Endodermal cell (in vitro differentiated cells): ENCODE data around the gene R3HDM4. TPM values are rescaled to one million over a fixed set of nuclear protein-coding genes. Genes with fewer than 3 reads are reported as not detected.

Source experiments
- DNase-seq: peaks from one replicate; pipeline ENCODE4 v3.0.0-alpha.2; 2017
- H3K27ac ChIP-seq: 2 replicates; pipeline ENCODE4 v1.5.1; 2013; ENCODE audit warnings: mild to moderate bottlenecking, low read depth, low read length, moderate library complexity
- H3K27me3 ChIP-seq: 2 replicates; pipeline ENCODE4 v1.6.1; 2013; ENCODE audit warnings: mild to moderate bottlenecking, low read length, moderate library complexity; ENCODE audit not compliant: insufficient read depth, control insufficient read depth, poor library complexity, severe bottlenecking
- H3K36me3 ChIP-seq: 2 replicates; pipeline ENCODE4 v1.7.0; 2013; ENCODE audit warnings: mild to moderate bottlenecking, low read length, moderate library complexity; ENCODE audit not compliant: control insufficient read depth, insufficient read depth
- H3K4me1 ChIP-seq: one replicate; pipeline ENCODE4 v1.7.0; 2013; ENCODE audit warnings: low read length; ENCODE audit not compliant: control insufficient read depth, insufficient read depth
- H3K4me3 ChIP-seq: 2 replicates; pipeline ENCODE4 v1.5.1; 2013; ENCODE audit warnings: mild to moderate bottlenecking, low read length, moderate library complexity
- H3K9ac ChIP-seq: 2 replicates; pipeline ENCODE4 v1.6.1; 2013; ENCODE audit warnings: mild to moderate bottlenecking, low read length, moderate library complexity; ENCODE audit not compliant: poor library complexity, severe bottlenecking; ENCODE audit errors: extremely low read depth
- H3K9me3 ChIP-seq: 2 replicates; pipeline ENCODE4 v1.6.1; 2013; ENCODE audit warnings: mild to moderate bottlenecking, low read length, moderate library complexity; ENCODE audit not compliant: control insufficient read depth
- H3K27ac Mint-ChIP-seq: 2 replicates; pipeline ENCODE4 v1.8.0; 2020; ENCODE audit warnings: mixed read lengths
- H3K27me3 Mint-ChIP-seq: 2 replicates; pipeline ENCODE4 v1.8.0; 2021; ENCODE audit warnings: mild to moderate bottlenecking, mixed read lengths; ENCODE audit not compliant: insufficient read depth
- H3K36me3 Mint-ChIP-seq: 2 replicates; pipeline ENCODE4 v1.8.0; 2020; ENCODE audit warnings: low read depth, mixed read lengths
- H3K4me1 Mint-ChIP-seq: 2 replicates; pipeline ENCODE4 v1.8.0; 2020; ENCODE audit warnings: mixed read lengths
- H3K4me3 Mint-ChIP-seq: 2 replicates; pipeline ENCODE4 v1.8.0; 2020; ENCODE audit warnings: mild to moderate bottlenecking, moderate library complexity, mixed read lengths
- H3K9me3 Mint-ChIP-seq: 2 replicates; pipeline ENCODE4 v1.8.0; 2020; ENCODE audit warnings: mild to moderate bottlenecking, mixed read lengths
- WGBS, 2 experiments: methylation state at CpG; one replicate each; pipeline versions ENCODE4 v1.1.5 to v1.1.7; 2013; ENCODE audit warnings: missing lambda C conversion rate in 2 of 2, mixed read lengths in 1 of 2; ENCODE audit not compliant: insufficient coverage in 1 of 2, insufficient read length in 1 of 2; 5-methylcytosine and 5-hydroxymethylcytosine counted together
- total RNA-seq, 2 donors: library from RNA; stranded (reverse); fragmentation: NEBNext Ultra II Directional in 1 of 2; extraction: Animal tissue kit (Norgen Biotek cat#: 25700) in 1 of 2; gene quantifications; 2 replicates in 1 of 2; 3 replicates in 1 of 2; pipeline ENCODE4 v1.2.1, GENCODE V29; 2021
- TF ChIP-seq, protein P1 (sequence below): fragments of 200-600 bp; sonication (generic); conservative IDR thresholded peaks from 2 replicates; pipeline ENCODE4 v1.5.0; 2021; ENCODE audit warnings: antibody characterized with exemption, mild to moderate bottlenecking

Gene R3HDM4
- total RNA-seq, 2 donors from 2014 or later = 61.1 to 64.7 TPM

DNA sequence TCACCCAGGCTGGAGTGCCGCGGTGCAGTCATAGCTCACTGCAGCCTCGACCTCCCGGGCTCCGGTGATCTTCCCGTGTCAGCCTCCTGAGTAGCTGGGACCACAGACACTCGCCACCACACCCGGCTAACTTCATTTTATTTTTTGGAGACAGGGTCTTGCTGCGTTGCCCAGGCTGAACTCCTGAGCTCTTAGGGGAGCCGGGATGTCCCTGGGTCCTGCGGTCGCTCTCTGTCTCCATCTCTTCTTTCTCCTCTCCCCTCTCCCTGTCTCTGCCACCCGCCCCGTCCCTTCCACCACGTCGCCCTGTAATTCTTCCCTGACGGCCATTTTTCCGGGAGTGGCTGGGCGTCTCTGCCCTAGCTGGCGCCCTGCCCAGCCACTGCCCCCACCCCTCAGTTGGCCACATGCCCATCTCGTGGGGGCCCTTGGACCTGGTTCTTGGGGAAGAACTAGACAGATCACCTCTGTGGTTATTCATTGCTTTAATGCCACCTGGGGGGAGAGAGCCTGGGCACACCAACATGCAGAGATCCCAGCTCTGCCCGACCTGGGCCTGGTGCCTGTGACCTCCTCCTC, 31.7 kb upstream of the R3HDM4 start:
- Mint-ChIP-seq H3K4me1 (no peaks in the 10 kb centered on the region), H3K9me3 (peaks cover 1% of the 10 kb centered on the region), H3K27me3 (no peaks in the 10 kb centered on the region), H3K36me3 (peaks cover 45% of the 10 kb centered on the region), H3K27ac (peak overlapping the region; percentile 30), H3K4me3 (no peak overlapping the region)
- H3K9ac ChIP-seq = no peak overlapping the region
- no peaks in the 10 kb centered on the region for H3K9me3 ChIP-seq
- 93 to 98% methylated on average over 18 to 22 of the region's 22 CpGs for WGBS, 2 experiments
- TF ChIP-seq, protein P1, sequence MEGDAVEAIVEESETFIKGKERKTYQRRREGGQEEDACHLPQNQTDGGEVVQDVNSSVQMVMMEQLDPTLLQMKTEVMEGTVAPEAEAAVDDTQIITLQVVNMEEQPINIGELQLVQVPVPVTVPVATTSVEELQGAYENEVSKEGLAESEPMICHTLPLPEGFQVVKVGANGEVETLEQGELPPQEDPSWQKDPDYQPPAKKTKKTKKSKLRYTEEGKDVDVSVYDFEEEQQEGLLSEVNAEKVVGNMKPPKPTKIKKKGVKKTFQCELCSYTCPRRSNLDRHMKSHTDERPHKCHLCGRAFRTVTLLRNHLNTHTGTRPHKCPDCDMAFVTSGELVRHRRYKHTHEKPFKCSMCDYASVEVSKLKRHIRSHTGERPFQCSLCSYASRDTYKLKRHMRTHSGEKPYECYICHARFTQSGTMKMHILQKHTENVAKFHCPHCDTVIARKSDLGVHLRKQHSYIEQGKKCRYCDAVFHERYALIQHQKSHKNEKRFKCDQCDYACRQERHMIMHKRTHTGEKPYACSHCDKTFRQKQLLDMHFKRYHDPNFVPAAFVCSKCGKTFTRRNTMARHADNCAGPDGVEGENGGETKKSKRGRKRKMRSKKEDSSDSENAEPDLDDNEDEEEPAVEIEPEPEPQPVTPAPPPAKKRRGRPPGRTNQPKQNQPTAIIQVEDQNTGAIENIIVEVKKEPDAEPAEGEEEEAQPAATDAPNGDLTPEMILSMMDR = no peak
- DNase-seq = no peak
- no peak overlapping the region for H3K27ac ChIP-seq
- H3K27me3 ChIP-seq = no peaks in the 10 kb centered on the region
- peaks cover 22% of the 10 kb centered on the region for H3K36me3 ChIP-seq
- no peak overlapping the region for H3K4me3 ChIP-seq
- H3K4me1 ChIP-seq = no peaks in the 10 kb centered on the region

DNA sequence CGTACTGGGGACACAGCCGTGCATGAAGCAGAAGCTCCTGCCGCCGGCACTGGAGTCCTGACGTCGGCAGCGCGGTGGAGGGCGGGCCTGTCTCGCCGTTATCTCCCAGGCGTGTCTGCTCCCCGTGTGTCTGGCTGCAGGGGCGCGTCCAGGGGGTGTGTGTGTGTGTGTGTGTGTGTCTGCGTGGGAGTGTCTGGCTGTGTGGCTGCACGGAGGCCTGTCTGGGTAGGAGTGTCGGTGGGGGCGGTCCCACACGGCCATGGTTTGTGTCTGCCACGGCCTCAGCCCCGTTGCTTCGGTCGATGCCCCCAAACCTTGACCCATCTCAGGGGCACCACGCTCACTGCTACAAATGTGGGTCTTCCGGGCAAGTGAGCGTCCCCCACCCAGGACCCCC, 31.1 kb upstream of the R3HDM4 start:
- Histone ChIP-seq H3K4me3 (no peak overlapping the region), H3K27ac (no peak overlapping the region), H3K36me3 (peaks cover 28% of the 10 kb centered on the region), H3K9ac (no peak overlapping the region), H3K9me3 (no peaks in the 10 kb centered on the region), H3K27me3 (no peaks in the 10 kb centered on the region), H3K4me1 (no peaks in the 10 kb centered on the region)
- no peak for DNase-seq
- Mint-ChIP-seq H3K9me3 (peaks cover 1% of the 10 kb centered on the region), H3K27ac (no peak overlapping the region), H3K4me1 (no peaks in the 10 kb centered on the region), H3K4me3 (no peak overlapping the region), H3K36me3 (peaks cover 51% of the 10 kb centered on the region), H3K27me3 (no peaks in the 10 kb centered on the region)
- TF ChIP-seq, protein P1 = no peak
- 95 to 96% methylated on average over 17 to 27 of the region's 27 CpGs for WGBS, 2 experiments

DNA sequence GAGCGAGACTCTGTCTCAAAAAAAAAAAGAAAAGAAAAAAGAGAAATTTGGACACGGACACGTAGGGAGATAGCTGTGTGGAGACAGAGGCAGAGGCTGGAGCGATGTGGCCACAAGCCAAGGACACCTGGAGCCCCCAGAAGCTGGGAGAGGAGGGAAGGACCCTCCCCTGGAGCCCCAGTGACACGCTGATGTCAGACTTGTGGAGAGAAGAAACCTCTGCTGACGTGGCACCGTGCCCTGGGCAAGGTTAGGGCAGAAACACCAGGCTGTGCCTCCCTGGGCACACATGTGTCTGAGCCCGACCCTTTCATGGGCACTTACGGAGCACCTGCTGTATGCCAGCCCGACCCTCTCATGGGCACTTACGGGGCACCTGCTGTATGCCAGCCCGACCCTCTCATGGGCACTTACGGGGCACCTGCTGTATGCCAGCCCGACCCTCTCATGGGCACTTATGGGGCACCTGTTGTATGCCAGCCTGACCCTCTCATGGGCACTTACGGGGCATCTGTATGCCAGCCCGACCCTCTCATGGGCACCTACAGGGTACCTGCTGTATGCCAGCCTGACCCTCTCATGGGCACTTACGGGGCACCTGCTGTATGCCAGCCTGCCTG, 30.6 kb upstream of the R3HDM4 start:
- no peaks in the 10 kb centered on the region for H3K27me3 Mint-ChIP-seq
- no peaks in the 10 kb centered on the region for H3K4me1 Mint-ChIP-seq
- no peak overlapping the region for H3K27ac ChIP-seq
- DNase-seq = no peak
- H3K27me3 ChIP-seq = no peaks in the 10 kb centered on the region
- TF ChIP-seq, protein P1 = no peak
- H3K9me3 ChIP-seq = no peaks in the 10 kb centered on the region
- H3K4me3 Mint-ChIP-seq = no peak overlapping the region
- H3K36me3 Mint-ChIP-seq = peaks cover 52% of the 10 kb centered on the region
- no peak overlapping the region for H3K4me3 ChIP-seq
- no peak overlapping the region for H3K9ac ChIP-seq
- H3K27ac Mint-ChIP-seq = no peak overlapping the region
- WGBS, 2 experiments = 96 to 100% methylated on average over 7 to 17 of the region's 17 CpGs
- H3K9me3 Mint-ChIP-seq = peaks cover 1% of the 10 kb centered on the region
- H3K36me3 ChIP-seq = peaks cover 28% of the 10 kb centered on the region
- H3K4me1 ChIP-seq = no peaks in the 10 kb centered on the region
